HG02885 (cell line): ENCODE results near the gene PELI2.
"Not testable (repeated sequence)": the region's sequence is repeated elsewhere in the genome, so short reads cannot be mapped to it uniquely, and the experiment has no call there.

ENCODE experiments used
- ATAC-seq: cut with Tn5 transposase; IDR thresholded peaks from one replicate; pipeline ENCODE4 v1.9.1; 2021; ENCODE audit warnings: mild to moderate bottlenecking; ENCODE audit not compliant: unreplicated experiment, poor library complexity

PELI2 gene

DNA sequence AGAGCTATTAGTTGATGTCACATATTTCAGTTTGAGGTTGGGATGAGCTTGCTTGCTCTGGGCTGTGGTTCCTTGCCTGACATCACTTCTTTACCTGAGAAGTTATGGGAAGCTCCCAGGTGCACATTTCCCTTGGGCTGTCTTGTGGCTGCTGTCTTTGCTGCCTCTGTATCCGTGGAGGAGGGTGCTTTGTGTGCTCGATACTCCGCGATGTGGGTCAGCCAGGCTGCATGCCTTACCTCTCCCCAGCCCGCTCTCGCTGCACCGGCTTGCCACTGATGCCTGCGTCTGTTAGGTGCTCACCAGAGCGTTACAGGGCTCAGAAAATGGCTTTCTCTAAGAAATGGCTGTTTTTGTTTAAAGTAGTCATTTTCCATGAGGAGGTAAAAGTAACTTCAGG, 19.6 kb downstream of the PELI2 start:
- no peak for ATAC-seq

DNA sequence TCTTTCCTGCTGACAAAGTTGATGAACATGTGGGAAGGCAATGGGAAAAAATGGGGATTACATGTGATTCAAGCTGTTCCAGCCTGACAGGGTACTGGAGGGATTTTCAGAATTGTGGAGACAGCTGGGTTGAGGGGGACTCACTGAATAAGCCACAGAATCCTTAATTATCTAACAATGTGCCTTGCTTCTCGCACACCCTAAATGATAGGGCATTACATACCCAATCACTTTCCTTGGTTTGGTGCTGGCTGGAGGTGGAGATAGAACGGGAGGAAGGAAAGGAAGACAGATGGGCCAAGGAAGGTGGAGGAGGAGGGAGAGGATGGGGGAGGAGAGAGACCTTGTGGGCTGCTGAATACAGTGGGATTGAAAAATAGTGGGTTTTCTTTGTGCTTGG, 20.7 kb downstream of the PELI2 start:
- ATAC-seq = no peak

DNA sequence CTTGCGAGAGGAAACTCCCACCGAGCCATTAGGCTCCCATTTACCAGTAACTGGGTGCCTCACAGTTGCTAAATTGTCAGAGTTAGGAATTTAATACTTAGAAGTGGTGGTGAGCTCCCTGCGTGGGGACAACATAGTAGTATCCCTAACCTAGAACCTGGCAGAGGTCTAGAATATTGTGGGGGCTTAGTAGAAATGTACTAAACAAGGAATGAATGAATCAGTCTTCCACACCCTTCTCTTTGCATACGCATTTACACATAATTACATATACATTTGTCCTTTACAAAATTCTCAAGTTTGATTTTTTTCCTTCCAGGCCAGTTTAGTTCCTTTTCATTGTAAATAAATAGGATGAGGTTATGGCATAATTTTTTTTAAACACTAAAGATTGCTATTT, 24.1 kb downstream of the PELI2 start:
- no peak for ATAC-seq

DNA sequence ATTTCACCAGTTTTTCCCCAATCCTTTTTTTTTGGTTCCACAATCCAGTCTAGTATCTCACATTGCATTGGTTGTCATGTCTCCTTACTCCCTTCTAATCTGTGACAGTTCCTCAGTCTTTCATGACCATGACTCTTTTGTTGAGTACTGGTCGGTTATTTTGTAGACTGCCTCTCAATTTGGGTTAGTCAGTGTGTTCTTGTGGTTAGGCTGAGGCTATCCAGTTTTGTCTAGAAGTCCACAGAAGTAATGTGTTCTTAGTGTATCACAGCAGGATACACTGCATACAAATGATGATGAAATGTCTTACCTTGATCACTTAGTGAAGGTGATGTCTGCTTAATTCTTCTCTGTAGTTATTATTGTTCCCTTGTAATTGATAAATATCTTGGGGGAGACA, 24.8 kb downstream of the PELI2 start:
- no peak for ATAC-seq

DNA sequence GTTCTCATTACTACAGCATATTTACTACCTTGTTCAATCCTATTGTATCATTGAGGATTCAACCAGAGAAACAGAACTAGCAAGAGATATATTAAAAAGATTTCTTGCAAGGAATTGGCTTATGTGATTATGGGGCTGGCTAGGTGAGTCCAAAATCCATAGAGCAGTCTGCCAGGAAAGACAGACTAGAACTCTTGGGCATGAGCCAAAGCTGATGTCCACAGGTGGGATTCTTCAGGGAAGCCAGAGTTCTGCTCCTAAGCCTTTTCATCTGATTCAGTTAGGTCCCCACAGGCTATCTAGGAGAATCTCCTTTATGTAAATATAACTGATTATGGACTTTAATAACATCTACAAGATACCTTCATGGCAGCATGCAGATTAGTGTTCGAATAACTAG, 26.0 kb downstream of the PELI2 start:
- ATAC-seq = no peak

DNA sequence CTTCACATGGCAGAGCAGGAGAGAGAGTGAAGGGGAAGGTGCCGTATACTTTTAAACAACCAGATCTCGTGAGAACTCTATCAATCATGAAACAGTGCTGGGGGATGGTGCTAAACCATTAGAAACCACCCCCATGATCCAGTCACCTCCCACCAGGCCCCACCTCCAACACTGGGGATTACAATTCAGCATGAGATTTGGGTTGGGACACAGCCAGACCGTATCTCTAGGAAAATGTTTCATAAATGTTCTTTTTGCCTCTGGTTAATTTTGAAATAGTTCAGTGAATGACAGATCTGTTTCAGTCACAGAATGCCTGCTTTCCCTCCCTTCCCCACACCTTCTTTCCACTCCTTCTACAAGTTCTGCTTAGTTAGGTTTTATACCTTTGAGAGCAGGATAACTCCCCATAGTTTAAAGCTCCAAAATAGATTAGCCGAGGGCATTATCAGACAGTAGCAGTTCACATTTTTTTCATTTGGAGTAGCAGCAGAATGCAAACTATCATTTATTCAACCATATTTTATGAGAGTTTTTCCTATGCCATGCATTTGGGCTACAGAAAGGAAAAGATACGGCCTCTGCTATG, 27.1 kb downstream of the PELI2 start:
- no peak for ATAC-seq

DNA sequence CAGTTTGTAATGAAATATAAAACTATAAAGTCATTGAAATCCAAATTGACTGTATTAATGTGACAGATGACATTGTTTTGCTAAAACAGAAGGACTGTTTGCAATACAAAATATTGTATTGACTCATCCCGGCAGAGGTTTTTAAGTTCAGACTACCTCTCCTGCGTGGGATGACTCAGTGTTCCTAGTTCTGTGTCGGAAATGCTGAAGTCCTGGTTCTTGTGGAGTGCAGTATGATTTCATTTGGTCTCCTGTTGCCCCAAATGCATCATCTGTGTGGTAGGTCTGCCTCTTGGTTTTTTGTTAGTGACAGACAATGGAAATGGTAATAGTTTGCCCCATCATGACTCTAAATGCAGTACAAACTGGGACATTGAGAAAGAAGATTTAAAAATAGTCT, 27.8 kb downstream of the PELI2 start:
- no peak for ATAC-seq

DNA sequence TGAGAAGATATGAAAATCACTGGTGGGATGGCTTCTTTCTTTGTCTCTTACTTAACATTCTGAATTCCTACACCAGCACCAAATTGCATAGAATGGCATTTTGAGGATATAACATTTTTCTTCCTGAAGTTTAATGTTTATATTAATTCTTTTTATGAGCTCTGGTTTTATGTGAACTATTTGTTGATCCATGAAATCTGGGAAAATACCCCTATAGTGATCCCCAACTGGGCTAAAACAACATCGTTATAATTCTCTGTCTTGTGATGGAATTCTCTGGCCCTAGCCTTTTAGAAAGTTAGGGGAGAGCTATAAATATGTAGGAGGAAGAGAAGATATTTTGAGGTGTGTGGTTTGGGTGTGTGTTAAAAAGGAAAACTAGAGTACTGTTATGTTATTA, 29.2 kb downstream of the PELI2 start:
- no peak for ATAC-seq

DNA sequence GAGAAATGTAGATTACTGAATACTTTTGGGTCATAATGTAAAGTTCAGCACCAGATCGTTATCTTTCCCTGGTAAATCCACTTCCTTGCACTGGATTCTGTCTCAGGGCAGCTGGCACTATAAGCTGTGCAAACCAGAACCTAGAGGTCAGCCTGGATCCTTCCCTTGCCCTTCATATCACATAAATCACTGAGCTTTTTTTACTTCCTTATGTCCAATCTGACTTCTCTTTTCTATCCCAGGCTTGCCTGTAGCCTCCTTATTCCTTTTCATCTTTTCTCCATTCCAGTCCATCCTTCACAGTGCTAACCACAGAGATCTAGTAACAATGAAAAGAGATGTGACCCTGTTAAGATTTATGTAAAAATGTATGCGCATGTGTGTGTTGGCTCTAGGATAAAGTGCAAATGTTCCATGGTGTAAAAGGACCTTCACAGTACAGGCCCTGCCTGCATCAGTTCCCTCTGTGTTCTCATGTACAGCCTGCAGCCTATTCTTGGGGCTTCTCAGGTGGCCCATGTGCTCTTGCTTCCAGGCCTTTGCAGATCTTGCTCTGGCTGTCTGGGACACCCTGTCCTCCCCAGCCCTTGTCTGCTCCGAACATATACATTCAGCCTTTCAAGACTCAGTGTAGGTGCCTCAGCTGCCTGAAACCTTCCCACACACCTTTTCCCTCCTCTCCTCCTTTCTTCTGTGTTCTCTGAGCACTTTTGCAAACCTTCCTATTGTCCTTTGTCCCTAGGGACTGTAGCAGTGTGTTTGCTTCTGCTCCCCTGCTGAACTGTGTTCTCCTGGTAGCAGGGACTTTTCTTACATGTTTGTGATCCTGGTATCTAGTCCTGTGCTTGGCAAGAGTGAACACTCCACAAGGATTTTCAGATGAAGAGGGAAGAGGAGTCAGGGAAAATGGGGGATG, 30.0 kb downstream of the PELI2 start:
- no peak for ATAC-seq

DNA sequence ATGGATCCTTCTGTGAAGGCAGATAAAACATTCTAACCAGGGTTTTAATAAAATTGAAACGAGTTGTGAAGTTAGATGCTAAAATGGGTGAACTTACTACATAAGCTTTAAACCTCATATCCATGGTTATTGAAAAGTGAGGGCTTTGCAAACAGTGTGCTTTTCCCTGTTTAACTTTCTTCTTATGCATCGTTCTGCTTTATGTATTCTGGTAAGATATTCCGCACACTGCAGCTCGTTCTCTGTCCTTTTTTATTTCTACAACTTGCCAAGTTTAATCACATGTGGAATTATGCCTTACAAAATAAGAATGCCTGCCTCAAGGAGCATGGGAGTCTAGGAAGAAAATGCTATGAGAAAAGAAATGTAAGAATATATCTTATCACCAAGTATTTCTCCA, 30.9 kb downstream of the PELI2 start:
- ATAC-seq = no peak

DNA sequence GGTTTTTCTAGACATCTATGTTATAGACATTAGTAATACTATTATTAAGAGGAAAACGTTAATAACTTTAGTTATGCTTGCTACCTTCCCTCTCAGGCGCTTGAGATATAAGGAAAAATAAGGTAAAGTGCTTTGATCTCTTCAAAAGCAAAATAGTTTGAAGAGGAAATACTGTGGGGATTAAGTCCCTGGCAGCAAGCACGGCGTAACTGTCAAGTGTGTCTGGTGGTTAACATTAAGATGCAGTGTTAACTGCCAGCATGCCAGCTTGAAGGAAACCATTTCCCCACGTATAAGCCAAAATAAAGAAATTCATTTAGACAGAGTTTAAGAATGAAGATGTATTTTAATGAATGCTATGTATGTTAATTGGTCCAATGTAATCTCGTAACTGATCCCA, 31.8 kb downstream of the PELI2 start:
- ATAC-seq = no peak

DNA sequence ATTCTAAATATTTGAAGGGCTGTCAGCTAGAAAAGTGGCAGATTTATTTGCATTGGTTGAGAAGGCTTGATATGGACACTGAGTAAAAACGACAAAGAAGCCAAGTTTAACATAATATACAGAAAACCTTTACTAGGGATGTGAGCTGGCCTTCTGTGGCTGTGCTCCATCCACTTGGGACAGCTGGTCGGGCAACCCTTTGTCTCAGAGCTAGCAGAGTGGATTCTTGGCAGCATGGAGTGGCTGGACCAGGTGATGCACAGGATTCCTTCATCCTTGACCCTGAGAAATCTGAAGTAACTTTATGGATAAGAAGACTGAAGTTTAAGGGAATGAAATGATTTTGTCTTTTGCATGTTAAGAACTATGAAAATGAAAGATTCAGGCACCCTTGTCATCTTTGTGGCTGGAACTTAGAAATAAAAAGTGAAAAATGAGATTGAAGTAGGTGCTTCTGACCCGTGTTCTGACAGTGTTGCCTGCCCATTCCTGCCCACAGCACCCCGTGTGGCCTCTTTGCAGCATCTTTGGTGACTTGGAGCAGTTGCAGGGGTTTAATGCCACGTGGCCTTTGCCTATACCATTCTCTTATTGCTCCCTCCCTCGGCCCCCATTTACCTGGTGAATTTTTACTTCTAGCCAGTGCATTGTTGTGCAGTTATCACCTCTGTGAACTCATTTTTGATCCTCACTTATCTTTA, 32.6 kb downstream of the PELI2 start:
- no peak for ATAC-seq

DNA sequence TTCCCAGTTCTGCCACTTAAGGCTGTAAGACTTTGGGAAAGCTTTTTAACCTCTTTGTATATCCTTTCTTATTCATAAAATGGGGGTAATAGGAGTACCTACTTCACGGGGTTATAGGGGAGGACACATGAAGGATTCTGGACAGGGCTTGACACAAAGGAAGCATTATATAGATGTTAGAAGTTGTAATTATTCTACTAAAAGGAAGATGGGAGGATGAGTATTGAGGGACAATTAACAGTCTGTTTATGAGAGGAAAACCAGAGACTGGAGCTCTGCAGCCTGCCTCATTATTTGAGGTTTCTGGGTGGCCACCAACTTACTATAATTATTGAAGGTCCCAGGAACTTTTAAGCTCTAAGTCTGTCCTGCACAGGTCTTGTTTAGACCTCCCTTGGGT, 34.0 kb downstream of the PELI2 start:
- no peak for ATAC-seq

DNA sequence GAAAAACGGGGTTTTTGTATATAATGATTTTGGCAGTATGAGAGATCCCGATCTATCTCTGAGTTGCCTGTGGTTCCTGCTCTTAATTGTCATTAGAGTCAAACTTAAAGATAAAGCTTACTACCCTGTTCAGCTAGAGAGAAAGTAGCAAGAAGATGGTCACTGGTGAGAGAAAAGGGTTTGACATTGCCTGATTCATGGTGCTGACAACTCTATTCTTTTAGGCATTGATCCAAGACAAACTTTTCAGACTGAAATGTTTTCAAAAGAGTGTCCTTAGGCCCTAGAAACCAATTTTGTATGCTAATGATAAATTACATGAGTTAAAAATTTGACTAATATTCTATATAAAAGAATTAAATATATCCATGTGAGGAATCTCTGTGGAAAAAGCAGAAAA, 35.1 kb downstream of the PELI2 start:
- no peak for ATAC-seq

DNA sequence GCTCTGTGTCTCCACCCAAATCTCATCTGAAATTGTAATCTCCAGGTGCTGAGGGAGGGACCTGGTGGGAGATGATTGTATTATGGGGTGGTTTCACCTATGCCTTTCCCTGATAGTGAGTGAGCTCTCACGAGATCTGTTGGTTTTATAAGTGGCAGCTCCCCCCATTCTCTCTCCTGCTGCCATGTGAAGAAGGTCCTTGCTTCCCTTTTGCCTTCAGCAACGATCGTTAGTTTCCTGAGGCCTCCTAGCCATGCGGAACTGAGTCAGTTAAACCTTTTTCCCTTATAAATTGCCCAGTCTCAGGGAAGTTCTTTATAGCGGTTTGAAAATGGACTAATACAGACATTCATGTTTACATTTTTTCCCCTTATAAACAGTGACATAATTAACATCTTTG, 36.1 kb downstream of the PELI2 start:
- ATAC-seq = no peak

DNA sequence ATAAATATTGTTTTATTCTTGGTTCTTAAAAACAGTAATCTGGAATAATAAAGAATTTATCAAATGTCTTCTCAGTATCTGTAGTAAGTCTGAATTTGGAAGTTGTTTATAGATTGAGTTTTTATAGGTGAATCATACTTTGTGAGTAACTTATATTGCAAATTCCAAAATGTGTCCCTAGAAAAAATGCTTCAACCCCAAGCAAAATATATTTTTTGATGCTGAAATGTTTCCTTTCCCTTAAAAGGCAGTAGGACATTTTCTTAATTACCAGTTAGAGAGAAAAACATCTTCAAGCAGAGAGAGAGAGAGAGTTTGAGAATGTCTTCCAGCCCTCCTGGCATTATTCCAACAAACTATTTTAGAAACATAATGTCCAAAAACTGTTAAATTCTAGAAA, 37.9 kb downstream of the PELI2 start:
- ATAC-seq = no peak

DNA sequence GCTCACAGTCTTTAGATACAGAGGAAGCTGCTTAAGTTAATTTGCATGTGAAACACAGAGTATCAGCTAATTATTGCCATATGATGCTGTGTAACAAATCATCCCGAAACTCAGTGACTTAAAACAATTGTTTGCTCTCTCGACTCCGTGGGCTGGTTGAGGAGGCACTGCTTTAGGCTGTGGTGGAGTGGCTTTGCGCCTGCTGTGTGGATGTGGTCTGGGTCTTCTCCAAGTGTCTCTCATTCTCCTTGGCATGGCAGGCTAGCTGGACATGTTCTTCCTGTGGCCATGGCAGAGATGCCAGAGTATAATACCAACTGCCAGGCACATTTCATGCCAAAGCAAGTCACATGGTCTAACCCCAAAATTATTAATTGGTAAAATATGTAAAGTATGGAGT, 40.9 kb downstream of the PELI2 start:
- no peak for ATAC-seq

DNA sequence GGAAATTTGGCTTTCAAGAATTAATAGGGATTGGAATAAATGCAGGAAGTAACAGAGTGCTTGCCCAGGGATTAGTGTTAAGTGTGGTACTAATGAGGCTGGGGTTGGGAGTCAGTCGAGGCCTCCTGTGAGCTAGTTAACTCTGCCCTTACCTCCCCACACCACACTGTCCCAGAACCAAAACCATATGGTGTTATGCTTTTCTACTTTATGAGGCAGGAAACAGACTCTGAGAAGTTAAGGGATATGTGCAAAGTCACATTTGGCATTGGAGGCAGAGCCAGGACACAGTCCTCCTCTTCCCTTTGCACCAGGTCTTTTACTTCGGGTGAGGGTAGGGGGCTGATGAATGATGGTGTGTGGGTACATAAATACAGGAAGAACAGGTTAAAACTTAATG, 41.9 kb downstream of the PELI2 start:
- no peak for ATAC-seq

DNA sequence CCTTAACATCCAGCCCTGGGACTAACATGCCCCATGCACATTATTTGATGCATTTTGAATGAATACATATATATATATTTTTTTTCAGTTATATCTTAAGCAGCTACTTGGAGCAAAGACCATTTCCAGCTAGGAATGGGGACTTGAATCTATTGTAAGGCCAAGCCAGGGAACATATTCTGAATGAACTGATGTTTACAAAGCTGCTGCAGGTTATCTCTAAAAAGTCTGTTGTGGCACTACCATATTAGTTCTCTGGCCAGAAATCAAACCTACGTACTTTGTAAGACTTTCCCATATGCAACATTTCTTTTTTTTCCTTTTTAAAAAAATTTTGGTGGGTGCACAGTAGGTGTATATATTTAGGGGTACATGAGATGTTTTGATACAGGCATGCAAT, 43.4 kb downstream of the PELI2 start:
- ATAC-seq = no peak

DNA sequence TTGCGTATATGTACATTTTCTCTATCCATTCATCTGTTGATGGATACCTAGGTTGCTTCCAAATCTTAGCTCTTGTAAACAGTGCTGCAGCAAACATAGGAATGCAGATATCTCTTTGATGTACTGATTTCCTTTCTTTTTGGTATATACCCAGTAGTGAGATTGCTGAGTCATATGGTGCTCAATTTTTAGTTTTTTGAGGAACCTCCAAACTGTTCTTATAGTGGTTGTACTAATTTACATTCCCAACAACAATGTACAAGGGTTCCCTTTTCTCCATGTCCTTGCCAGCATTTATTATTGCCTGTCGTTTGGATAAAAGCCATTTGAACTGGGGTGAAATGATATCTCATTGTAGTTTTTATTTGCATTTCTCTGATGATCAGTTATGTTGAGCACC, 44.3 kb downstream of the PELI2 start:
- ATAC-seq = no peak

DNA sequence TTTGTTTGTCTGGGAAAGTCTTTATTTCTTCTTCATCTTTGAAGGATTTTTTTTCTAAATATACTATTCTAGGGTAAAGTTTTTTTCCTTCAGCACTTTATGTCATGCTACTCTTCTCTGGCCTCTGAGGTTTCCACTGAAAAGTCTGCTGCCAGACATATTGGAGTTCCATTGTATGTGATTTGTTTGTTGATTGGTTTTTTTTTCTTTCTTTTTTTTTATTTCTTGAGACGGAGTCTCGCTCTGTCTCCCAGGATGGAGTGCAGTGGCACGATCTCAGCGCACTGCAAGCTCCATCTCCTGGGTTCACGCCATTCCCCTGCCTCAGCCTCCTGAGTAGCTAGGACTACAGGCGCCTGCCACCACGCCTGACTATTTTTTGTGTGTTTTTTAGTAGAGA, 48.4 kb downstream of the PELI2 start:
- not testable (repeated sequence) for ATAC-seq
